Spleen (tissue), 7 donors: Measurements from ENCODE around the gene TOR1B.

Source experiments
- POLR2A ChIP-seq, 3 donors: fragments of 450-650 bp; IDR thresholded peaks; one replicate each; pipeline ENCODE4 v1.5.1; 2017; ENCODE audit warnings: antibody characterized with exemption in 3 of 3, mild to moderate bottlenecking in 1 of 3
- POLR2AphosphoS5 ChIP-seq, 3 donors: sonication (generic); formaldehyde crosslinking; IDR thresholded peaks; one replicate each; pipeline ENCODE4 v1.5.1; 2017; ENCODE audit warnings: antibody characterized with exemption in 3 of 3
- TF ChIP-seq, protein P1 (sequence below), 11 experiments: fragments of 200-600 bp in 7 of 11; fragments of 450-650 bp in 4 of 11; sonication (generic) in 4 of 11; IDR thresholded peaks in 8 of 11; conservative IDR thresholded peaks in 3 of 11; 1 replicate in 7 of 11; 2 replicates in 4 of 11; pipeline versions ENCODE4 v1.4.0 to v1.8.0; 2016 to 2021; ENCODE audit warnings: antibody characterized with exemption in 11 of 11, inconsistent platforms in 4 of 11, mild to moderate bottlenecking in 1 of 11
- donor health status: DM: no; HTN: no; CAD: no; lungs with moderate emphysema.
- donor health status: DM: no; HTN: no; CAD: no.
- donor health status: DM: no; HTN: no; CAD: no.

DNA sequence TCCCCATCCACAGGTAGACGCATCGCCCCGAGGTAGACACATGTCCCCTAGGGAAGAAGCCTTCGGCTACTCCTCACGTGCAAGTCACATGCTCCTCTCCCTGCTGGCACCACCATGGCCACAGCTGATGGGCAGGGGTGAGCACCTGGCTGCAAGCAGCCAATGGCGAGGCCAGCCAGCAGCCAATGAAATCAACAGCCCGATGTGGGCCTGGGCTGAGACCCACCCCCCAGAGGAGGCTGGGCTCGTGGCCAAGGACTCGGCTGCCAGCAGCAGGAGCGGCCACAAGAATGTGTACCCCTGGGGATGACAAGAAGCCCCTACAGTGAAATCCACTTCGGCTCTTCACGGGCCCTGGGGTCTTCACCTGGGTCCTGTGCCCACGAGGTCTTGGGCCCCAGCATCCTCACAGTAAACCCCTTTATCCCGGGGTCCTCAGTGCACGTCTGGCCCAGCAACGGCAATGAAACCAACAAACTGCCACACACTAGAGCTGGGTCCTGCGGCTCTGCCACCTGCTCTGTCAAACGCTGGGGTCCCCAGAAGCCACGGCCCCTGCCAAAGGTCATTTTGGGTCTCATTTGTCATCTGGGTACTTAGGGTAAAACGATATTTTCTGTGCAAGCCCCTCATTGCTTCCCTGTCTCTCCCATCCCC is 28.1 kb upstream of the TOR1B start:
- TF ChIP-seq POLR2AphosphoS5 (IDR thresholded peaks at IDR 0.05) (no peak), POLR2A (IDR thresholded peaks at IDR 0.05) (no peak)
- TF ChIP-seq, protein P1, sequence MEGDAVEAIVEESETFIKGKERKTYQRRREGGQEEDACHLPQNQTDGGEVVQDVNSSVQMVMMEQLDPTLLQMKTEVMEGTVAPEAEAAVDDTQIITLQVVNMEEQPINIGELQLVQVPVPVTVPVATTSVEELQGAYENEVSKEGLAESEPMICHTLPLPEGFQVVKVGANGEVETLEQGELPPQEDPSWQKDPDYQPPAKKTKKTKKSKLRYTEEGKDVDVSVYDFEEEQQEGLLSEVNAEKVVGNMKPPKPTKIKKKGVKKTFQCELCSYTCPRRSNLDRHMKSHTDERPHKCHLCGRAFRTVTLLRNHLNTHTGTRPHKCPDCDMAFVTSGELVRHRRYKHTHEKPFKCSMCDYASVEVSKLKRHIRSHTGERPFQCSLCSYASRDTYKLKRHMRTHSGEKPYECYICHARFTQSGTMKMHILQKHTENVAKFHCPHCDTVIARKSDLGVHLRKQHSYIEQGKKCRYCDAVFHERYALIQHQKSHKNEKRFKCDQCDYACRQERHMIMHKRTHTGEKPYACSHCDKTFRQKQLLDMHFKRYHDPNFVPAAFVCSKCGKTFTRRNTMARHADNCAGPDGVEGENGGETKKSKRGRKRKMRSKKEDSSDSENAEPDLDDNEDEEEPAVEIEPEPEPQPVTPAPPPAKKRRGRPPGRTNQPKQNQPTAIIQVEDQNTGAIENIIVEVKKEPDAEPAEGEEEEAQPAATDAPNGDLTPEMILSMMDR (IDR thresholded peaks at IDR 0.05 in 8 of 11, conservative IDR thresholded peaks at IDR 0.05 in 3 of 11): no peak
